DND-41 (cell line): ENCODE measurements around the gene PARP1.

Experiments
- ATAC-seq: fragments of 200-7000 bp; cut with Tn5 transposase; 3 replicates; pipeline ENCODE4 v1.9.1; 2021; ENCODE audit warnings: low read depth; ENCODE audit not compliant: insufficient read depth
- DNase-seq: peaks from one replicate; pipeline ENCODE4 v3.0.0-alpha.2; 2020
- H2AFZ ChIP-seq: 2 replicates; pipeline ENCODE4 v1.6.0; 2012; ENCODE audit warnings: low read depth, low read length
- H3K27ac ChIP-seq: 2 replicates; pipeline ENCODE4 v1.5.1; 2012; ENCODE audit warnings: low read length, inconsistent platforms
- H3K27me3 ChIP-seq: fragments of 200-600 bp; sonication (generic); 2 replicates; pipeline ENCODE4 v1.6.0; 2012; ENCODE audit warnings: low read length, mild to moderate bottlenecking, inconsistent platforms; ENCODE audit not compliant: insufficient read depth, poor library complexity
- H3K36me3 ChIP-seq: 2 replicates; pipeline ENCODE4 v1.5.1; 2012; ENCODE audit warnings: low read length, inconsistent platforms; ENCODE audit not compliant: insufficient read depth
- H3K4me1 ChIP-seq: 2 replicates; pipeline ENCODE4 v1.5.1; 2012; ENCODE audit warnings: mild to moderate bottlenecking, low read length; ENCODE audit not compliant: insufficient read depth
- H3K4me2 ChIP-seq: 2 replicates; pipeline ENCODE4 v1.6.0; 2012; ENCODE audit warnings: mild to moderate bottlenecking, moderate library complexity, low read length, inconsistent platforms; ENCODE audit not compliant: insufficient read depth
- H3K4me3 ChIP-seq, 2 experiments: fragments of 200-600 bp in 1 of 2; shearing (Covaris generic) in 1 of 2; 2 replicates each; pipeline ENCODE4 v1.5.1; 2012 to 2016; ENCODE audit warnings: inconsistent platforms in 2 of 2, low read length in 2 of 2, mild to moderate bottlenecking in 2 of 2, low read depth in 1 of 2, moderate library complexity in 1 of 2
- H3K79me2 ChIP-seq: 2 replicates; pipeline ENCODE4 v1.6.0; 2012; ENCODE audit warnings: low read length, inconsistent platforms; ENCODE audit not compliant: insufficient read depth
- H3K9ac ChIP-seq: 2 replicates; pipeline ENCODE4 v1.6.0; 2012; ENCODE audit warnings: low read depth, mild to moderate bottlenecking, inconsistent platforms, low read length, moderate library complexity
- H3K9me3 ChIP-seq: 2 replicates; pipeline ENCODE4 v1.5.1; 2012; ENCODE audit warnings: low read length, moderate library complexity, mild to moderate bottlenecking, inconsistent platforms; ENCODE audit not compliant: insufficient read depth, severe bottlenecking
- H4K20me1 ChIP-seq: 2 replicates; pipeline ENCODE4 v1.6.0; 2012; ENCODE audit warnings: low read length; ENCODE audit not compliant: insufficient read depth
- EZH2 ChIP-seq: IDR thresholded peaks from 3 replicates; pipeline ENCODE4 v1.6.1; 2012; ENCODE audit warnings: borderline replicate concordance, low read depth, mild to moderate bottlenecking, moderate library complexity, low read length, inconsistent platforms; ENCODE audit not compliant: severe bottlenecking
- TF ChIP-seq, protein P1 (sequence below): IDR thresholded peaks from 2 replicates; pipeline ENCODE4 v1.5.1; 2012; ENCODE audit warnings: borderline replicate concordance, low read length, moderate library complexity, mild to moderate bottlenecking; ENCODE audit not compliant: poor library complexity, severe bottlenecking; ENCODE audit errors: extremely low read depth

The PARP1 gene

DNA sequence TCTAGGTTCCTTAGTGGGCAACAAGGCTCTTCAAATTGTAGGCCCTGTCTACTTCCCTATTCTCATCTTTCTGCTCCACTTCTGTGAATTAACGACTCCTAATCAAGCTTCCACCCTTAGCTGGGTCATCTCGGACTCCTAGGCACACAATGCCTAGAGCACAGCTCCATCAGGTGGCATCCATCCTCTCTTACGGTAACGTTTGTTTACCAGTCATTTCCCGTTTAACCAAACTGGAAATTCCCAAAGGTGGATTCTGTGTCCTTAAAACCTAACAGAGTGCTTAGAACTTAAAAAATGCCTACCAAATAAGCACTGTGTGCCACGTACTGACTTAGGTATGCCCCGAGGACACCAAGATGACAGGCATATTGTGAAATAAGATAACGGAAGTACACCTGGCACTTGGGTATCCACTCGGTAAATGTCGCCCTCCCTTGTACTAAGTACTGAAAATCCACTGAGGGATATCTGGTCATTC lies 1.5 kb downstream of the PARP1 start:
- H3K4me2 ChIP-seq = peak overlapping the region; percentile 96

DNA sequence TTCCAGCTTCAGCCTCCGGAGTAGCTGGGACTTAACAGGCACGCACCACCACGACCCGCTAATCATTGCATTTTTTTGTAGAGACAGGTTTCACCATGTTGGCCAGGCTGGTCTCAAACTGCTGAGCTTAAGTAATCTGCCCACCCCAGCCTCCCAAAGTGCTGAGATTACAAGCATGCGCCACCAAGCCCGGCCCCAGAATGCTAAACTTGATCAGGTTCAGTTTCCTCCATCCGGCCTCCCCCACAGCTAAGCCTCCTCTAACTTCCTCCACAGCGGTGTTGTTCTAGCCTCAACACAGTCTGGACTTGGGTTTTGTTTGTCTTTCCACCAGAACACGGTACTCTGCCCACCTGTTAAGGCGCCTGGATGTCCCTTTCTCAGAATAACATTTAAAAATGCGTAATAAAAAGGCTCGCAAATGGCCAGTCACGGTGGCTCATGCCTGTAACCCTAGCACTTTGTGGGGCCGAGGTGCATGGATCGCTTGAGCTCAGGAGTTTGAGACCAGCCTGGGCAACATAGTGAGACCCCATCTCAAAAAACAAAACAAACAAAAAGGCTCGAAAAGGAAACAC lies 2.4 kb downstream of the PARP1 start:
- Histone ChIP-seq H3K4me3 (peak overlapping the region in 1 of 2 experiments; percentile 72; a peak in 1 of 4 replicates), H3K36me3 (peaks cover 38% of the 10 kb centered on the region), H3K27ac (no peak overlapping the region), H3K4me2 (peak overlapping the region; percentile 96; the same call in 1 of the 2 replicates), H3K9ac (peak overlapping the region; percentile 31; the same call in 1 of the 2 replicates), H2AFZ (no peak overlapping the region), H3K4me1 (peaks cover 37% of the 10 kb centered on the region), H3K79me2 (peaks cover 67% of the 10 kb centered on the region), H3K27me3 (no peaks in the 10 kb centered on the region), H3K9me3 (no peaks in the 10 kb centered on the region), H4K20me1 (peaks cover 52% of the 10 kb centered on the region)
- no peak for DNase-seq
- ATAC-seq = no peak
- TF ChIP-seq, protein P1, sequence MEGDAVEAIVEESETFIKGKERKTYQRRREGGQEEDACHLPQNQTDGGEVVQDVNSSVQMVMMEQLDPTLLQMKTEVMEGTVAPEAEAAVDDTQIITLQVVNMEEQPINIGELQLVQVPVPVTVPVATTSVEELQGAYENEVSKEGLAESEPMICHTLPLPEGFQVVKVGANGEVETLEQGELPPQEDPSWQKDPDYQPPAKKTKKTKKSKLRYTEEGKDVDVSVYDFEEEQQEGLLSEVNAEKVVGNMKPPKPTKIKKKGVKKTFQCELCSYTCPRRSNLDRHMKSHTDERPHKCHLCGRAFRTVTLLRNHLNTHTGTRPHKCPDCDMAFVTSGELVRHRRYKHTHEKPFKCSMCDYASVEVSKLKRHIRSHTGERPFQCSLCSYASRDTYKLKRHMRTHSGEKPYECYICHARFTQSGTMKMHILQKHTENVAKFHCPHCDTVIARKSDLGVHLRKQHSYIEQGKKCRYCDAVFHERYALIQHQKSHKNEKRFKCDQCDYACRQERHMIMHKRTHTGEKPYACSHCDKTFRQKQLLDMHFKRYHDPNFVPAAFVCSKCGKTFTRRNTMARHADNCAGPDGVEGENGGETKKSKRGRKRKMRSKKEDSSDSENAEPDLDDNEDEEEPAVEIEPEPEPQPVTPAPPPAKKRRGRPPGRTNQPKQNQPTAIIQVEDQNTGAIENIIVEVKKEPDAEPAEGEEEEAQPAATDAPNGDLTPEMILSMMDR = no peak
- no peak for TF ChIP-seq EZH2

More for the DNA sequence above, 1.5 kb downstream of the PARP1 start:
- TF ChIP-seq, protein P1 = no peak
- TF ChIP-seq EZH2 = no peak
- Histone ChIP-seq H4K20me1 (peaks cover 52% of the 10 kb centered on the region), H3K27ac (peak overlapping the region; percentile 77), H3K4me1 (peaks cover 37% of the 10 kb centered on the region), H3K36me3 (peaks cover 28% of the 10 kb centered on the region), H3K9me3 (no peaks in the 10 kb centered on the region), H3K9ac (peak overlapping the region; percentile 61), H3K4me3 (peak overlapping the region; percentile 72 to 86), H2AFZ (no peak overlapping the region), H3K27me3 (no peaks in the 10 kb centered on the region), H3K79me2 (peaks cover 60% of the 10 kb centered on the region)
- ATAC-seq (no peak), DNase-seq (no peak)

DNA sequence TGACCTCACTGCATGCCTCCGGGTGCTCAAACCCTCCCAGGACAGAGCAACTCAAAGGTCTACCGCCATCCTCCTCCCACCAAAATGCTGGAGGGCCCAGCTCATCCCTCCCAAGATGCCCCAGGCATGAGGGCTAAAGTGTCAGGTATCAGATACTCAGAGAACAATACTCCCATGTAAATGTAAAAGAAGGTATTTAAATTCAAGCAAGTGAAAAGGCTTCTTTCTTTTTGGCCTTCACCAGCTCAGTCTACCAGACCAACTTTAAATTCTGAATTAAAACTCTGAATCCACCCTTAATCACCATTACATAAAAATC lies 3.0 kb downstream of the PARP1 start:
- Histone ChIP-seq H3K79me2 (peaks cover 72% of the 10 kb centered on the region), H3K9me3 (no peaks in the 10 kb centered on the region), H4K20me1 (peaks cover 52% of the 10 kb centered on the region), H3K36me3 (peaks cover 44% of the 10 kb centered on the region), H3K9ac (peak overlapping the region; percentile 31; the same call in 1 of the 2 replicates), H3K27ac (no peak overlapping the region), H3K27me3 (no peaks in the 10 kb centered on the region), H3K4me1 (peaks cover 37% of the 10 kb centered on the region), H3K4me2 (peak overlapping the region; percentile 96; the same call in 1 of the 2 replicates), H2AFZ (no peak overlapping the region), H3K4me3 (peak overlapping the region in 1 of 2 experiments; percentile 3; a peak in 1 of 4 replicates)
- ATAC-seq = no peak
- no peak for DNase-seq
- TF ChIP-seq EZH2 = no peak
- TF ChIP-seq, protein P1 = no peak
